ENCODE results near the gene AOPEP.

The AOPEP gene

DNA sequence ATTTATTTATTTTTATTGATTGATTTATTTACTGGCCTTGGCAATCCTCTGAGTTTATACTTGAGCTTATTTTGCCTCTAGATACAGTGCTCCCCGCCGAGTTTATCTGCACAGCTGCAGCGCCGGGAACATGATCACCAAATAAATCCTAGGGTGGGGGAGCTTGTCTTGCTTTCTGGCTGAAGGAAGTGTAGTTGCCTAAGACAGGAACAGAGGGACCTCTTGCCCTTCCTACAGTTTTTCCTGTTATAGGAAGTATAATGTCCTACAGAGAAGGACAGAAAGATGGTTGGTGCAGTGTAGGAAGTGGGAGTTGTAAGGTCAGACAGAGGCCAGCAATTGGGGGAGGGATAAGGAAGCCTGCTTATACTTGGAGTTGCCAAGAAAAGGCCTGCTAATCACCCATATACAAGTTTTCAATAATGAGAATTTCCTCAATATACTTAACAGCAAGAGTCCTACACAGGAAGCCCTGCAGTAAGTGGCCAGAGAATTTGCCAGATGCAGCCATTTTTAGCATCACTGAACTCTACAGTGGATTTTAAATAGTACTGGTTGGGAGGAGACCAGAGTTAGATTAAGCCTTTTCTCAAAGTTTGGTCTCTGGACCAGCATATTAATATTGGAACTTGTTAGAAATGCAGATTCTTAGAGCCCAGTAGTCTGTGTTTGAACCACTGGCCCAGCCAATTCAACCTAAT is 7.7 kb downstream of the AOPEP start:
- no peak for TF ChIP-seq CTCF (IDR thresholded peaks at IDR 0.05; ENCODE audit: low read depth, low read length)

DNA sequence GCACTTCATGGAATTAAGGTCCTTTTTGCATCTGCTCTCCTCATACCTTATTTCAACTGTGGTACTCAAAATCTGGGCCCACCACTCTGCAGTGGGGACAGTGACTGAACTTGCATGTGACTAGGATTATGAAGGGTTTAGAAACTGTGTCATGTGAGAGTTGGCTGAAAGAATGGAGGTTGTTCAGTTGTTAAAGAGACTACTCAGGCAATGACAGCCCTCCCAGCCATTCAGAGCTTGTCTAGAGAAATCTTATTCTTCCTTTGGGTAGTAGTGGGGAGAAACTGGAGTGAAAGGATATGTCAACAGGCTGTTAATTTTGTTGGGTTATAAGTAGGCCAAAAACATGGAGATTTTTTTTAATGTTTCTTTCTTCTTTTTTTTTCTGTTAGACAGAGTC is 10.3 kb downstream of the AOPEP start:
- no peak for DNase-seq (ENCODE audit: extremely low read depth, low read depth)
- no peak for TF ChIP-seq CTCF (IDR thresholded peaks at IDR 0.05; ENCODE audit: low read depth, low read length)

More for the DNA sequence above, 7.7 kb downstream of the AOPEP start:
- DNase-seq (ENCODE audit: extremely low read depth, low read depth): no peak

- no peak for DNase-seq (ENCODE audit: extremely low read depth, low read depth)
- no peak; the same call in 1 of the 2 replicates for TF ChIP-seq CTCF (IDR thresholded peaks at IDR 0.05; ENCODE audit: low read depth, low read length)
Measured at GRCh38 chr9:94740145-94740840, 13.8 kb downstream of the AOPEP start.

- TF ChIP-seq CTCF (IDR thresholded peaks at IDR 0.05; ENCODE audit: low read depth, low read length): no peak
- no peak for DNase-seq (ENCODE audit: extremely low read depth, low read depth)
Measured at GRCh38 chr9:94741866-94742265, 15.4 kb downstream of the AOPEP start.

DNA sequence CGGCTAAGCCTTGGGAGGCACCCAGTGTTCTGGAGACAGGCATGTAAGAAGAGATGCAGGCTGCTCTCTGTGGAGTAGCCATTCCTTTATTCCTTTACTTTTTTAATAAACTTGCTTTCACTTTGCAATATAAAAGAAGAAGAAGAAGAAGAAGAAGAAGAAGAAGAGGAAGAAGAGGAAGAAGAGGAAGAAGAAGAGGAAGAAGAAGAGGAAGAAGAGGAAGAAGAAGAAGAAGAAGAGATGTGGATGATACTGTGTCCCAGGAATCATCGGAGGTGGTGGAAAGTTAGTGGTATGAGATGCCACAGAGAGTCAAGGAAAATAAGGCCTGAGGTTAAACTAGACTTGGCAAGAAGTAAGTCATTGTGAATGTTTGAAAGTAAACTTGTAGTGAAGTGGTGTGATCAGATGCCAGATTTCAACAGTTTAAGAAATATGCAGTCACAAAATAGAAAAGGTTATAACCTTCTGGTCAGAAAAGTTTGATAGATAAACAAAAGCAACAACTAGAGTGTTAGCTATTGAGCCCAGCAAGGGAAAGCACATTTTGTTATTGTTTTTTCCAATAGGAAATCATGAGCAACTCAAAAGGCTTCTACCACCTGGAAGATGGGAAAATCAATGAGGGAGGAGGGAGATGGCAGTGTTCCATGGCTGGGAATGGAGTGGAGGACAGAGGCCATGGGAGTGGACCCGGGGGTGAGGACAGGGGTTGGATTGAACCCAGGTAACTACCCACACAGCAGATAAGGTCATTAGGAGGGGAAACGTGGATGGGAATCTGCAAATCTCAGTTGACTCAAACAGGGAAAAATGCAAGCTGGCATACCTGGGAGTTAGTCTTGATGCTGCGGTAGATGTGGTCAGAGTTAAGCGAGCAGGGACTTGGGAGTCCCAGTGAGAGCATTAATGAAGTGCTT is 16.8 kb downstream of the AOPEP start:
- DNase-seq (ENCODE audit: extremely low read depth, low read depth): no peak
- TF ChIP-seq CTCF (IDR thresholded peaks at IDR 0.05; ENCODE audit: low read depth, low read length): no peak

DNA sequence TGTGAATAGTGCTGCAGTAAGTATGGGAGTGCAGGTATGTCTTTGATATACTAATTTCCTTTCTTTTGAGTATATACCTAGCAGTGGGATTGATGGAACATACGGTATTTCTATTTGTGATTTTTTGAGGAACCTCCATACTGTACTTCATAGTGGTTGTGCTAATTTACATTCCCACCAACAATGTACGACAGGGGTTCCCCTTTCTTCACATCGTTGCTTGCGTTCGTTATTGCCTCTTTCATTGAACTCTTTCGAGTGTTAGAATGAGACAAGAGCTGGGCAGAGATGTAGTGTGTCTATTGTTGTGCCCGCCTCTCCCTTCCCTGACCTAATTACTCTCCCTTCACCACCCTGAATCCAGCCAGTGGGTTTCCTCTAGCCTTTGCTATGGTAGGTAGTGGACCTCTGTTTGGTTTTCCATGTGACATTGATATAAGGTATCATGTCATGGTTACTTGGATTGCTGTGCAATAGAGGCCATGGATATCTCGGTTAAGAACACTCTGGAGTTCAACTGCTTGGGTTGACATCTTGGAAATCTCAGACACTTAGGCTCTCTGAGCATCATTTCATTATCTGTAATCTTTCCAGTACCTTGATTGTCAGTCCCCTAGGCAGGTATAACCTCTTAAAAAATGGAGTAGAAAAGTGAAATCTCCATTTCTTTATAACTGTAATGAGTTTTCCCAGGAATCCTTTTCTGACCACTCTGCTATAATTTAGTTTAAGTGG is 19.5 kb downstream of the AOPEP start:
- DNase-seq (ENCODE audit: extremely low read depth, low read depth): no peak
- no peak for TF ChIP-seq CTCF (IDR thresholded peaks at IDR 0.05; ENCODE audit: low read depth, low read length)
